Spinal cord (tissue), 10 donors: ENCODE data around the gene MIB1. TPM values are rescaled to one million over a fixed set of nuclear protein-coding genes. Genes with fewer than 3 reads are reported as not detected.

Experiments
- DNase-seq, 6 donors: peaks; one replicate each; pipeline versions ENCODE4 v3.0.0 to v3.0.0-alpha.2; 2013 to 2015; ENCODE audit warnings: low spot score in 6 of 6, low read depth in 4 of 6
- H3K27ac ChIP-seq: one replicate; pipeline ENCODE4 v1.5.1; 2013; ENCODE audit warnings: low read depth, low read length, control low read depth
- H3K27me3 ChIP-seq: one replicate; pipeline ENCODE4 v1.6.1; 2013; ENCODE audit warnings: low read length; ENCODE audit not compliant: control insufficient read depth, insufficient read depth
- H3K36me3 ChIP-seq: one replicate; pipeline ENCODE4 v1.6.1; 2013; ENCODE audit warnings: low read length; ENCODE audit not compliant: control insufficient read depth, insufficient read depth
- H3K4me1 ChIP-seq: one replicate; pipeline ENCODE4 v1.6.1; 2013; ENCODE audit warnings: low read length; ENCODE audit not compliant: control insufficient read depth, insufficient read depth
- H3K4me3 ChIP-seq: one replicate; pipeline ENCODE4 v1.5.1; 2013; ENCODE audit warnings: low read depth, low read length, control low read depth
- H3K9me3 ChIP-seq: one replicate; pipeline ENCODE4 v1.6.1; 2013; ENCODE audit warnings: low read length; ENCODE audit not compliant: control insufficient read depth, insufficient read depth
- WGBS: methylation state at CpG from one replicate; pipeline ENCODE4 v1.1.5; 2013; ENCODE audit warnings: missing lambda C conversion rate; ENCODE audit not compliant: insufficient coverage; 5-methylcytosine and 5-hydroxymethylcytosine counted together
- polyA plus RNA-seq, 2 donors: library from polyadenylated mRNA; unstranded; fragments of 120-200 nt; gene quantifications; one replicate each; pipeline ENCODE4 v1.2.1, GENCODE V29; 2013; ENCODE audit not compliant: insufficient read length in 2 of 2
- total RNA-seq, 2 donors: library from RNA; depleted of rRNA in 1 of 2; stranded (reverse); fragments of 120-200 nt in 1 of 2; fragments of >200 nt in 1 of 2; gene quantifications; one replicate each; pipeline versions ENCODE4 v1.2.3 to v1.2.4, GENCODE V29; 2013 to 2014
- donor health status: healthy.

Gene MIB1
- total and polyA plus RNA-seq, 4 donors = 29.1 to 87.7 (median 50.1) TPM

- H3K36me3 ChIP-seq = no peaks in the 10 kb centered on the region
- no peaks in the 10 kb centered on the region for H3K9me3 ChIP-seq
- no peak for DNase-seq
- peaks cover 4% of the 10 kb centered on the region for H3K27me3 ChIP-seq
- WGBS = 93% methylated on average over 6 of the region's 12 CpGs
- no peak overlapping the region for H3K4me3 ChIP-seq
- peaks cover 5% of the 10 kb centered on the region for H3K4me1 ChIP-seq
- H3K27ac ChIP-seq = no peak overlapping the region
These were observed 160.2 kb downstream of the MIB1 start for GRCh38 chr18:21900605-21901352.

DNA sequence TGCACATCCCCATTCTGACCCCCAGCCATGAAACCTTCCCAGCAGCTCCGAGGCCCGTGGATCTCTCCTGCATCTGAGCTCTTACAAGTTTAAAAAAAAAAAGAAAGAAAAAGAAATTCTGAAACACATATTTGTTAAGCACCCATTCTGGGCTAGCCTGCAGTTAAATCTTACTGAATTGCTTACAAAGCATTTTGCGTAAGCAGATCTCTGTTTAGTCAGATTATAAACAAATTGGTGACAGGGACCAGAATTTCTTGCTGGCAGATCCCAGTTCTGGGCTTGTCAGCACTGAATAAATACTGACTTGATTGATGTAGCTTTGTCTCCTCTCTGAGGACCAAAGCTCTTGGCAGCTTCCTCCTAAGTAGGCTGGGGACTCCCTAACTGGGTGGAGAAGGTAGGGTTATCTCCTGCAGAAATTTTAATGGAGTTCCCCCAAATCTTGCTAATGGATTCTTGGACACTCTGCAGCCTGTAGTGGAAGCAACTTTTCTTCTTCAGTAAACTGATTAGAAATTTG lies 160.9 kb downstream of the MIB1 start:
- peaks cover 5% of the 10 kb centered on the region for H3K4me1 ChIP-seq
- 78% methylated on average over 3 of the region's 3 CpGs for WGBS
- no peak overlapping the region for H3K27ac ChIP-seq
- no peak for DNase-seq
- H3K4me3 ChIP-seq = no peak overlapping the region
- H3K9me3 ChIP-seq = no peaks in the 10 kb centered on the region
- peaks cover 4% of the 10 kb centered on the region for H3K27me3 ChIP-seq
- no peaks in the 10 kb centered on the region for H3K36me3 ChIP-seq

DNA sequence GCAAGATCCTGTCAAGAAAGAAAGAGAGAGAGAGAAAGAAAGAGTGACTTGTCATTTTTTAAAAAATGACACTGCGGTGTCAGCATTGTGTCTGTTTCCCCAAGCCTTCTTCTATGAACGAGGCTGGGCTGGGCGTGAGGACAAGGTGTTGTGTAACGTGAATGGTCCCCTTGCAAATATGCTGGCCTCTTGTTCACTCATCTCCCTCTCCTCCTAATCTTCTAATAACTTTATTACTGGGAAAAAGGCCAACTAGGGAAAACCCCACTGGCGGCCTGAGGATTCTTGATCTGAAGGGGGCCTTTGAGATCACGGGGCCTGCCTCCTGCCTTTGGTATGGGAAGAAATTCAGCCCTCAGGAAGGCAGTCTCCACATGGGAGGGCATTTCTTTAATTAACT lies 163.1 kb downstream of the MIB1 start:
- Histone ChIP-seq H3K27ac (no peak overlapping the region), H3K36me3 (no peaks in the 10 kb centered on the region), H3K4me1 (no peaks in the 10 kb centered on the region), H3K27me3 (no peaks in the 10 kb centered on the region), H3K4me3 (no peak overlapping the region), H3K9me3 (no peaks in the 10 kb centered on the region)
- 56% methylated on average over 3 of the region's 6 CpGs for WGBS
- DNase-seq = no peak

- Histone ChIP-seq H3K9me3 (no peaks in the 10 kb centered on the region), H3K36me3 (no peaks in the 10 kb centered on the region), H3K4me1 (no peaks in the 10 kb centered on the region), H3K27me3 (no peaks in the 10 kb centered on the region), H3K4me3 (no peak overlapping the region), H3K27ac (no peak overlapping the region)
- WGBS = 48% methylated on average over 3 of the region's 6 CpGs
- DNase-seq = peak in 2 of 6 donors; percentile 52 to 62
These were observed 164.3 kb downstream of the MIB1 start for GRCh38 chr18:21904856-21905255.

GRCh38 chr18:21907451-21907850 lies 166.9 kb downstream of the MIB1 start:
- Histone ChIP-seq H3K36me3 (no peaks in the 10 kb centered on the region), H3K27ac (no peak overlapping the region), H3K4me3 (no peak overlapping the region), H3K9me3 (no peaks in the 10 kb centered on the region), H3K27me3 (no peaks in the 10 kb centered on the region), H3K4me1 (no peaks in the 10 kb centered on the region)
- 91% methylated on average over 4 of the region's 7 CpGs for WGBS
- DNase-seq = no peak

- Histone ChIP-seq H3K4me1 (no peaks in the 10 kb centered on the region), H3K27ac (no peak overlapping the region), H3K9me3 (no peaks in the 10 kb centered on the region), H3K27me3 (no peaks in the 10 kb centered on the region), H3K4me3 (no peak overlapping the region), H3K36me3 (no peaks in the 10 kb centered on the region)
- DNase-seq = no peak
These were observed 168.1 kb downstream of the MIB1 start for GRCh38 chr18:21908711-21909110.

DNA sequence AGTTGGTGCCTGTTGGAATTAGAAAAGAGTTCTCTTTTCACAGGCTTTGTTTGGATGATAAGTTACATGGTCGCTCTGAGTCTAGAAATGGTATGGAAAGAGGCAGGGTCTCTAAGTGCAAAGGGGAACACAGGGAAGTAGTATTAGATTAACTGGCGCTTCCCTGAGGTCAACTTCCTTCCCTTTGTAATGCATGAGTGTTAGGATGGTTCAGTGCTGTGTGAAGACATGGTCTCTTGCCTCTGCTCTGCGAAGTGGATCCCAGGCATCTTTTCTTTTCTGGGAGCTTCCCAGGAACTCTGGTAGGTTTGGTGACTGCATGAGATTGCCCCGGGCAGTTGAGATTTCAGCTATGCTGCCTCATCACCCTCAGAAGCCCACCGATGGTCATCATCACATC lies 170.3 kb downstream of the MIB1 start:
- Histone ChIP-seq H3K36me3 (no peaks in the 10 kb centered on the region), H3K27ac (no peak overlapping the region), H3K27me3 (no peaks in the 10 kb centered on the region), H3K9me3 (no peaks in the 10 kb centered on the region), H3K4me3 (no peak overlapping the region), H3K4me1 (no peaks in the 10 kb centered on the region)
- WGBS = 61% methylated on average over 2 of the region's 5 CpGs
- no peak for DNase-seq

GRCh38 chr18:21911551-21911950 lies 171.0 kb downstream of the MIB1 start:
- no peak for DNase-seq
- H3K36me3 ChIP-seq = no peaks in the 10 kb centered on the region
- no peaks in the 10 kb centered on the region for H3K9me3 ChIP-seq
- no peak overlapping the region for H3K27ac ChIP-seq
- no peaks in the 10 kb centered on the region for H3K27me3 ChIP-seq
- H3K4me3 ChIP-seq = no peak overlapping the region
- no peaks in the 10 kb centered on the region for H3K4me1 ChIP-seq
- 31% methylated on average over 2 of the region's 5 CpGs for WGBS

GRCh38 chr18:21912339-21913239 lies 172.0 kb downstream of the MIB1 start:
- H3K27me3 ChIP-seq = no peaks in the 10 kb centered on the region
- H3K9me3 ChIP-seq = no peaks in the 10 kb centered on the region
- H3K4me3 ChIP-seq = no peak overlapping the region
- H3K4me1 ChIP-seq = no peaks in the 10 kb centered on the region
- 65% methylated on average over 2 of the region's 5 CpGs for whole genome bisulfite sequencing
- H3K36me3 ChIP-seq = no peaks in the 10 kb centered on the region
- no peak overlapping the region for H3K27ac ChIP-seq
- DNase-seq = no peak
